Left lobe of liver (tissue), 2 donors: ENCODE results near the gene VPS29. TPM values are rescaled to one million over a fixed set of nuclear protein-coding genes. Genes with fewer than 3 reads are reported as not detected.
"Not testable (repeated sequence)": the region's sequence is repeated elsewhere in the genome, so short reads cannot be mapped to it uniquely, and the experiment has no call there.

Source experiments
- ATAC-seq: fragments of 200-7000 bp; cut with Tn5 transposase; one replicate; pipeline ENCODE4 v1.9.1; 2020; ENCODE audit warnings: mild to moderate bottlenecking, moderate library complexity
- DNase-seq: peaks from one replicate; pipeline ENCODE4 v3.0.0-alpha.2; 2020; ENCODE audit warnings: low spot score
- total RNA-seq: library from RNA; stranded (reverse); gene quantifications from one replicate; pipeline ENCODE4 v1.2.1, GENCODE V29; 2021
- donor health status: DM: no; HTN: no; CAD: no; lungs with moderate emphysema.
- donor health status: DM: no; HTN: yes; CAD: no.

VPS29 gene
- 42.3 TPM for total RNA-seq

DNA sequence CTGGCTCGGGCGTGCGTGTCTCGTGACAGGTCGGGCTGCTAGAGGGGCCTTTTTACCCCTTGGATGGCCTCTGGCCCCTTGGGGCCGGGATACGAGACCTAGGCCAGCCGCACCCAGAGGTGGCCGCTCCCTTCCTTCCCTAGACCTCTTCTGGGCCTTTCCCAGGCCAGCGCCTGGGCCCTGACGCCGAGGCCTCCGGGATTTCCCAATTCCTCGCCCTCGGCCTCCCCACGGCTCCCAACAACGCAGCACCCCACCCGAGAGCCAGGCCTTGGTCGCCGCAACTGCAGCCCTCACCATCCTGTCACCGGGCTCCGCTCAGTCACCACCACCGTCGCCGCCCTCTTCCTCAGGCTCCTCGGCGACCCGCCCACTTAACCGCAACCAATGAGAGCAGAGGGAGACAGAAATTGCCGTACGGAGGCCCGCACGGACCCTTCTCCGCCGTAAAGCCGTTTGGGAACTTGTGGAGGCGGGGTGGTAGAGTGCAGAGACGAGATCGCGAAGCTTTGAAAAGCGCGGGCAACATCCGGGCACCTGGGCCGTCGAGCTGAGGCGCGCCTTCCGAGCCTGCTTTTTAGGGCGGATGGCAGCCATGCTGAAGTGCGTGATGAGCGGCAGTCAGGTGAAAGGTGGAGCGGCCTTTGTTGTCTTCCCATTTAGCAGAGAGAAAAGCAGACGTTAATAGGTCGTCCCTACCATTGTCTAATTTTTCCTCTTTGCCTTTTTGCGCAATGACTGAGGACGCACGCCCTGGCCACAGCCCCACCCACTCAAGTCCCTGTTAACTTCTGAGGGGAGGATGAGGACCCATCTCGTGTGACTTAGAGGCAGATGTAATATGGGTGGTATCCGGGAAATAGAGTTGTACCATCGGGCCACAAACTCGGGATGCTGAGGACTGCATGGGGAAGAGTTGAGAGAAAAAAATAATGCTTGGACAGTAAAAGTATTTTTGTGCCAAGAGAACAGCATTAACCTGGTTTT lies at the start of gene VPS29, which contains the start of gene RAD9B:
Gene VPS29 (minus strand): TSS at position 360 of the 987 bp plus-strand sequence. CDS start 60 bp downstream, at position 300.
Gene RAD9B (plus strand): TSS at position 580 of the 987 bp plus-strand sequence. CDS start 7 bp downstream, at position 587.
- ATAC-seq (peak; percentile 95), DNase-seq (peak; percentile 99)

DNA sequence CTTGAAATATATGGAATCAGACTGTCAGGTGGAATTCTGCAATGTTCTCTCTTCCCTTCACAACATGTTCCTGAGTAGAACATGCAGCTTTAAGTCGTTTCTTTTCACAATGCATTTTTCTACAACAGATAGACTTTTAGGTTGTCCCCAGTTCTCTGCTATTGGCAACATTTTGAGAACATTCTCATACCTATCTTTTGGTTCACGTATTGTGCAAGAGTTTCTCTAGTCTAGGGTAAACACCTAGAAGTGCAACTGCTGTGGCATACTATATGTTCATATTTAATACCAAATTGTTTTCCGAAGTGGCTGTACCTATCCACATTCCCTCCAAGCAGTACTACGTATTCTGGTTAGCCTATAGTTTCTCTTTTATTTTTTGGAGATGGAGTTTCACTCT lies 49.1 kb upstream of the VPS29 start:
- DNase-seq (no peak), ATAC-seq (peak; percentile 60)

DNA sequence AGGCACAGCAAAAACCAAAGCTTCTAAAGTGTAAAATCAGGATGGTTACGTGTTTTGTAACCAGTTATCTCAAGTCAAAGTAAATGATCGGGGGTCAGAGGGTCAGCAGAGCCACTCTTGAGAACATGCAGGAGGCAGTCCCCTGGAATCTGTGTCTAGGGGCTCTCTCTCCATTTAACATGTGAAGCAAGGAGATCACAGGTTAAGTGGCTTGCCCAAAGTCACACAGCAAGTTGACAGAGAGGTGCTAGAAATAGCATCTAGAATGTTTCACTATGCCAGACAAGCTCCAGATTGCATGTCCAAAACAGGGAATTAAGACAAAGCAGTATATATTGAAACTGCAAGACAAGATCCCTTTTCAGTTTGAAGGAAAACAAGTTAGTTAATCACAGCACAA lies 47.8 kb upstream of the VPS29 start:
- ATAC-seq (no peak), DNase-seq (no peak)

DNA sequence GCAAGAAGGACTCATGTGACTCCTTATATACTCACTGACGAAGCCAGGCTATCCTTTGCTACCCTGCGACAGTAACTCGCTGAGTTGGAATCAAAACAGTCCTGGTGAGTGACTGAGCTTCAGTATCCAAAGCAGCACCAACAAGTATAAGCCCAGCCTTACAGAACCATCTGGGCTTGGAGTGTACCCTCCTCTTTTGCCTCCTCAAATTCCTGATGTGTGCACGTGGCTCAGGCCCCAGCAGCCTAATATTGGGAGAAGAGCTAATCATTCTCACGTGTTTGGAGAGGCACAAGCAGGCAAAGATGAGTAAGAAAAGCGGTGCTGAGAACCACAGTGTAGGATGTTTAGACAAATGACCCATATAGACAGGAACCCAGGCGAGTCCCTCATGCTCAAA lies 46.8 kb upstream of the VPS29 start:
- DNase-seq (no peak), ATAC-seq (no peak)

DNA sequence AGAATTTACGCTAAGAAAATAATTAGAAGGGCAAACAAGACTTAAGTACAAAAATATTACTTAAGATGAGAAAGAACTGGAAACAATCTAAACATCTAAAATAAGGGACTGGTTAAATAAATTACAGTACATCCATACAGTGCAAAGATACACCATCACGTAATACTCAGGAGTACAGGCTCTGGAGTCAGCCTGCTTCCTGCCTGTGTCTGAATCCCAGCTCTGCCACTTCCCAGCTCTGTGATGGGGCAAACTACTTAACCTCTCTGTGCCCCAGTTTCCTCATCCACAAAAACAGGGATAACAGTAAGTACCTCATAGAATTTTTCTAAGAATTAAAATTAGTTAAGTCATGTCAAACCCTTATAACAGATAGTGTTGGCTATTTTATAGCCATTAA lies 45.2 kb upstream of the VPS29 start:
- ATAC-seq = no peak
- DNase-seq = no peak

DNA sequence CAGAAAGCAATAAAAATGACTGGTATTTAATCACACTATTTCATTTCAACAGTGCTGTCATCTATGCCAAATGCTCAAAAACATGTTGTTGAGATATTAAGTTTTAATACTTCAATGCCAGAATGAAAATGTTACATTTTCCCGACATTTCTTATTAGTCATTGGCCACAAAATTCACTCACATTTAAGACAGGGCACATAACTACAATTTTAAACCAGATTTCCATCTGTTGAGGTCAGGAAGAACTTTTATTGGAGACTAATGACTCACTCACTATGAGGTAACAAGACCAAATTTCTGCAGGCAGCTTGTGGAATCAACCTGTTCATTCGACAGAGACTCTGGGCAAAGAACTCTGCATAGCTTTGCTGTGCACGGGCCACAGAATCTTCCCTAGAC lies 44.4 kb upstream of the VPS29 start:
- DNase-seq (no peak), ATAC-seq (no peak)

DNA sequence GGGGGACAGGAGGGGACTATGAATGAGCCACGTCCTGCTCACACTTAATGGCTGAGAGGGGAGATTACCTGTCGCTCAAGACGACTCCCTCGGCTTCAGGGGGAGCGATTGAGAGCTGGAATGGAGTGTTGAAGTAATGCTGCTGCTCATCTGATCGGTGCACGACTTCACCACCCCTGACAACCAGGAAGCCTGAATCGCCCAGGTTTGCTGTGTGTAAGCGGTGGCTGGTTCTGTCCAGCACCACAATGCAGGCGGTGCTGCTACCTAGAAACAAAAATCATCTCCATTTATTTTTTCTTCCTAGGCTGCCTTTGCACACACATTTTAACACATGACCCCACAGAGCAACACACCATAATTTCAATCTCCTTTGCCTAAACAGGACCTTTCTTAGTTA lies 43.9 kb upstream of the VPS29 start:
- ATAC-seq (no peak), DNase-seq (no peak)

DNA sequence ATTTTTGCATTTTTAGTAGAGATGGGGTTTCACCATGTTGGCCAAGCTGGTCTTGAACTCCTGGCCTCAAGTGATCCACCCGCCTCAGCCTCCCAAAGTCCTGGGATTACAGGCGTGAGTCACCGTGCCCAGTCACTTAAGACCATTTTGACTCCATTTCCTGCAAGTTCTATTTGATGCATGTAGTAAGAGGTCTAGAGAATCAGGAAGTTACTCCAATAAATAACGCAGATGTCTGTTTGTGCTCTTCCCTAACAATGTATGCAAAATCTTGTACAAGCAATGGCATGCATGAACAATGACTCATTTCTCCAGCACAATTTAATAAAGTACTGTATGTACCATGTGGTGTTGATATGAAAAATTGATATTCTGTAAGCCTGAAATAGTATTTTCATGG lies 43.3 kb upstream of the VPS29 start:
- not testable (repeated sequence) for ATAC-seq, DNase-seq

DNA sequence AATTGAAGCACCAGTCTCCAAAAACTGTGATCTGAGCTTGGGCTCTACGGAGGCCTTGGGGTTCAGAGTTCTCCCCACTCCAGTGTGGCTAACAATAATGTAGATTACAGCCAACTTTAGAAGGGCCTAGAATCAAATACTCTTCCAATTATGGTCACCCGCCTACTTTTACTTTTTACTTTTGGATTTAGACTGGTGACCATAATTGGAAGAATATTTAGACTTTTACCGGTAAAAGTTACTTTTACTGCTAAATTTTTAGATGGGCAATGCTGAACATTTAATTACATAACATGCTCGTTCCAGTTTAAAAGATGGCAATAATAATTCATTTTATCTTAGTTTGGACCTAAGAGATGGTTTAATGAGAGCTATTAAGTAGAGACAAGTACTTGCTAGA lies 42.1 kb upstream of the VPS29 start:
- ATAC-seq (no peak), DNase-seq (no peak)

DNA sequence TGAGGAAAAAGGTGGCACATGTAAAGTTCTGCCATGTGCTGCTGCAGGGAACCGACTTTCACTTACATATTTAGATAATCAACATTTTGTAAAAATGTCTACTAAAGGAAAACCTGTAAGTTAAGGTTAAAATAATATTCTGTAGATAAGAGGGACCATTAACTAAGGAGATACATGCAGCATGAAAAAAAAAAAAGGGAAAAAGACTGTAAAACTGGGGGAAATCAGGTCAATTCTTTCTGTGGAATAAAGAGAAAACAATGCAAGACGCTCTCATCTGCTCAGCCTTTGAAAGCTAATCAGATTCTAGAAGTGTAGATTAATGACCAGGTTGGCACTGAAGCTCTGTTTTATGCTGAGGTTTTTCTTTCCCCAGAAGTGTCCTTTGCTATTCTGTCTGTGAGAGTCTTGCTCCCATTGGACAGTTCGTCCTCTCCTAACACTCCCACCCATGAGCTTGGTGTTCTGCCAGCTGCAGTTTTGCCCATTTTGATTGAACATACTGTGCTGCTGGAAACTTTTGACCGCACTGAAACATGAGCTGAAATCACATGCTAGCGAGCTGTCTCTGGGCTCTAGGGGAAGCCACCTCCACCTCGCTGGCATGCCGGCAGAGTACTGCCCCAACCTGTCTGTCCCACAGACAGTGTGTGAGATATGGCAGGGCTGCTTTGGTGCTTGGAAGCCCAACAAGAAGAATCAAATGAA lies 41.5 kb upstream of the VPS29 start:
- DNase-seq (peak; percentile 98), ATAC-seq (peak; percentile 91)

DNA sequence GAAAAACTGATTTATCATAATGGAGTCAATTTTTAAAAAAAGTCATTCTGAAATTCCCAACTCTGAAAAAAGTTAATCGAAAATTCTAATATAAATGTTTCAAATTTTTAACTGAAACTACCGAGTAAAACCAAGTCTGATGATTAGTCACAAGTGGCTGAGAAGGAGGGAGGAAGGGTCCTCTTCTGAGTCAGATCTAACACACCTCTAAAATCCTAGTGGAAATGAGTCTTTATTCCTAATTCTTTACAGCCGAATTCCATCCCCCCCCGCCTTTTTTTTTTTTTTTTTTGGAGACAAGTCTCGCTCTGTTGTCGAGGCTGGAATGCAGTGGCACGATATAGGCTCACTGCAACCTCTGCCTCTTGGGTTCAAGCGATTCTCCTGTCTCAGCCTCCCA lies 38.1 kb upstream of the VPS29 start:
- ATAC-seq (no peak), DNase-seq (no peak)

DNA sequence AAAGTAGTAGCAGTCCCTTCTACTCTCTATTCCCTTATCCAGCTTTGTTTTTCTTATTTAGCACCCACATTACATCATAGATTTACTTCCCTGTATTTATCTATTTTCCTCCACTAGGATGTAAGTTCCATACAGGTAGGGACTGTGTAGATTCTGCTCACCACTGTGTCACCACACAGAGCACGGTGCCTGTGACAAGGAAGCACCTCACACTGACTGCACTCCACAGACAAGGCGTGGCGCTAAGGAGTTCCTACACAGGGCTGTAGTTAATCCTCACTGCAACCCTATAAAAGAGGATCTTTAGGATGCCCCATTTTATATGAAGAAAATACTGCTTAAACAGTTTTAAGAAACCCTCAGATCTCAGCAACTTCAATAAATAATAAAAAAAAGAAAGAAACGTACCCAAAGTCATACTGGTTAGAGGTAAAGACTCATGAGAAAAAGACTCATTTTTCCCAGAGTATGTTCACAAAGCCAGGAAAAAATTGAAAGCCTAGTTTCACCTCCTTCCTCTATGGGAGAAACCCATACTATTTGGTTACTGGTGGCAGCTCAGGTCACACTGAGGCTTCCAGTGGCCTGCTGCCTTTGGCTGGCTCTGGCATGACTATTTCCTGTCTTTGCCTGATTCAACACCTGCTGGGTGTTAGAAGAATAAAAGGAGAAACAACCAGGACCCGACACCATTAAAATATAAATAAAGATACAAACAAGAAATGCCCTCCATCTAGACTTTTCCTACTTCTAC lies 37.1 kb upstream of the VPS29 start:
- ATAC-seq = no peak

DNA sequence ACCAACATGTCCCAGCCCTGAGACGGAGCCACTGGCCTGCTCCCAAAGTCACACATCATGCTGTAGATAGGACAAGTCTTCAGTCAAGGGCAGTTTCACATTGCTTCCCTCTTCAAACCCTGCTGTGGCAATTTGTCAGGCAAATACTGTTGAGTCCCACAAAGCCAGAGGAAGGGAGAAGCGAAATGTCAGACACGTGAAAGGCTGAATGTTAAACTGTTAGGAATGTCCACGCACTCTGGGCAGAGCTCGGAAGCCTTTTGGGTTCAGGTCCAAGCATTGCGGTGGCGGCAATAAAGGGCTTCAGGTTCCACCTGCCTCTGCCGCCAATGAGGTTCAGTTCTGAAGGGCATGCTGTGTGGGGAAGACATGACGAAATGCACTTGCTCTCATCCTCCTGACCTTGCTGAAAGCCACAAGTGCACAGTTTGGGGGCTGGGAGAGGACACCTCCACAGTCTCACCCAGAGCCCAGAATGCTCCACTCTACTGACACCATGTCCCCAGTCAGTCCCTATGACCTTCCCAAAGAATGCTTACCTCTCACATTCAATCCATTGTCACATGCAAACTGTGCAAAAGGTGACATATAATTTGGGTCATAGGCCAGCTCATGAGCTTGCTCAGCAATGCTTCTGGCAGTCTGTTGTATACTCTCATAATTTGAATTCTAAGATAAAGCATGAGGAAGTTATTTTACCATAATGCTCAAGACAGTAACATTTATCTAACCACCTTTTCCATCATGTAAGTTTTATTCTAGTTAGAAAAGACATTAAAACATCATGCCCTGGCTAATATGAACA lies 35.9 kb upstream of the VPS29 start:
- DNase-seq = peak; percentile 82
- peak; percentile 75 for ATAC-seq

More for the DNA sequence above, 37.1 kb upstream of the VPS29 start:
- DNase-seq = no peak

DNA sequence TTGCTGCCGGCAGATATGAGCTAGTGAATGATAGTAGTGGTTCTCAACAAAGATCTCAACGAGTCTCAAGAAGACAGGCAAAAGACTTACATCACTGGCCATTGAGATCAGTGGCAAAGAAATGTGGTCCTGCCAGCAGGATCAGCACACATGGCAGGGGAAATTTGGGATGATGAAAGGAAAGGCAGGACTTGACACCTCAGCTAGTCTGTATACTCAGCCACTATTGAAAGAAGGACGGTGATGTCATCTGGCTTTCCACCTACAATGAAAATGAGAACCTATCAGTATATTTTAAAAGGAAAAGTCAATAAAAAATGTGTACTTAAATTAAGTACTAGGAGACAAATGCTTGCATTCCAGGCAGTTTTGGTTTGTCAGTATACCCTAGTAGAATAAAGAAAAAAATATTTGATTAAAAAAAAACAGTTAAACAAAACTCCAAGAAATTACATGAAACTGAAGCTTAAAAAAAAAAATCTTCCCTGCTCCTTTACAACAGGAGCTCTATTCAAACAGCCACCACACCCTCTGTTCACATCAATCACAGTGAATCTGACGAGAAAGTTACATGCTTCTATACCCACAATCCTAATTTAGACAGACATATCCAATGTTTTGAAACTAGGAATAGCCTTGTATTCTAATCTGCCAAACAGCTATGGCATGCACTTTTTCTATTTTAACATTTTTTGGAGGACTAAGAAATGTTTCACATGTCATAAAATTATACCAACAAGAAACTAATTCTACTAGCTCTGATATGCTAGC lies 35.1 kb upstream of the VPS29 start:
- no peak for ATAC-seq
- no peak for DNase-seq

DNA sequence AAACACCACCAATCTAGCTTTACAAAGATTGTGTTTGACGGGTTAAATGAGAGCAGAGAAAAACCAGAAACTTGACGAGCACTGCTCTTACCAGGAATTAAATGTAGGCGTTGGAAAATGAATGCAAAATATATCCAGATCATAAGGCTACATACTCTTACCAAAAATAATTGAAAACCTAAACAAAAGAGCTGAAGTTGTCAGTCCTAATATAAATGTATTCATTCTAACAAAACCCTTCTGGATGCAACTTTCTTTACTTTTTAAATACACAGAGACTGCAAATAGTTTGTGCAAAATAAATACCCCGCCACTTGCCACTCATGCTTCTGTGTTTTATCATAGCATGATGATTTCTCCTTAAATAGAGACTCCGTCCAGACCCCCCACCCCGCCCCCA lies 32.9 kb upstream of the VPS29 start:
- no peak for ATAC-seq
- DNase-seq = no peak

DNA sequence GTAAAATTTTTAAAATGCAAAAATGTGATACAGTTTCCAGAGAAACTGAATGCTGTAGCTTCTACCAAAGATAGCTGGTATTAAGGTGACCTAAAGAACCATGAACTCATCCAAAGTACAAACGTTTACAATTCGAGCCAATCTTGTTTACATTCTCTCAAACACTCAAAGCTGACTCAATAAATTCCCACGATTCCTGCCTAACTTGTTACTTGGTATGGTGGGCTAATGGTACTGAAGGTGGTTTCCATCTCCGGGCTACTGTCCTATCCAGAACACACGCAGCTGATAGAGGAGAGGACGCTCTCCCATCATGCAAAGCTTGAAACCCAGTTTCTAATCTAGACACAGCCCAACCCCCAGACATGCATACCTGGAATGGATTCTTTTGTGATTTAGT lies 31.7 kb upstream of the VPS29 start:
- ATAC-seq = peak; percentile 48
- DNase-seq = no peak

DNA sequence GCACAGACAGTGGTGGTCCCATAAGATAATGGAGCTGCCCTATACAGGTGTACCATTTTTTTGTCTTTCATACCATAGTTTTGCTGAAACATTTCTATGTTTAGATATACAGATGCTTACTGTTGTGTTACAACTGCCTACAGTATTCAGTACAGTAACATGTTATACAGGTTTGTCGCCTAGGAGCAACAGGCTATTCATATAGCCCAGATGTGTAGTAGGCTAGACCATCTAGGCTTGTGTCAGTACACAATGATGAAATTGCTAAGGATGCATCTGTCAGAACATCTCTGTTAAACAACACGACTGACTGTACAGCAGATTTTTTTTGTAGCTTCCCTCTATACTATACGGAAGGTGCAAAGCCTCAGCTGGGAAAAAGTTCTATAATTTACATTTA lies 30.7 kb upstream of the VPS29 start:
- no peak for ATAC-seq
- DNase-seq = no peak

DNA sequence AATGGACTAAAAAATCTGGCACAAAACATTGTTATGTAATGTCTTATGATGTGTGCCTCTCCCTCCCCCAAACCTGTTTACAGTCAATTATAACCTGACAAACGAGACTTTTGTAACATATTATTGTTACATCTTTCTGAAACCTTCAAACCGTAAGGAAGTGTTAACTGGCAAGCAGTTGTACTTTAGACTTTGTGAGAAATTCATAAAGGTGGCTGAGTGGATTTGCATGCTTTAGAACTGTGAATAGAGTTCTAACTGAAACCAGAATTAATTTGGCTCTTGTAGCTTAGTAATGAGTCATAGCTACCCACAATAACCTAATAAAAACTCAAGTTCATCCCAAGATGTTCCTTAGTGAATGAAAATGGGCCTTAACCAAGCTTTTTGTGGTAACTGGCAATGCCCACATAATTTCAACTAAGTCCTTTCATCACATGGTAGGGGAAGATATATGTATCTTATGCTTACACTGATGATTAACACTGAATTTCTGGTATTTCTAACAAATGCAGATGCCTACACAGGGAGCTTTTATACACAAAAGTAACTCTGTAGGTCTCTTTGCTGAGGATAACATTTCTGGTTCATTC lies 29.9 kb upstream of the VPS29 start:
- DNase-seq (no peak), ATAC-seq (peak; percentile 39)

DNA sequence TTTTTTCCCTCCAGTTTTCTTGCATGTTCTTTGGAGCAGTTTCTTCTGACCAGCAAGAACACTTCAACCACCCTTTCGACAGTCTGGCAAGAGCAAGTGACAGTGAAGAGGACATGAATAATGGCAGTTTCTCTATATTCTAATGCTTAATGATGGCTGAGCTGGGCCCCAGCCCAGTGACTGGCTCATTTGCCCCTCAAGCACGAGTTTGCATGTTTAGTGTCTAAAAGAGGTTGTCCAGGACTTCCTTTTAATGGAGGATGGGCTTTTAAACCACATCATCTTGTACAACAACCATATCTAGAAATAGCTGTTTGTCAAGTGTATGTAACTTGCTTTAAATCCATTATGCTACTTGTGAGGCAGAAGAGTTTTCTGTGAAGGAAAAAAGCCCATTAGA lies 28.6 kb upstream of the VPS29 start:
- ATAC-seq = no peak
- DNase-seq = no peak
